Measurements from ENCODE around the gene COBLL1. TPM values are rescaled to one million over a fixed set of nuclear protein-coding genes. Genes with fewer than 3 reads are reported as not detected.

COBLL1 gene
- polyA plus RNA-seq, 1 donor (not counting 4 experiments of a cell fraction or from before 2014, with no cell fraction given): 14.9 TPM

GRCh38 chr2:164737612-164738081, 104.0 kb downstream of the COBLL1 start:
- Histone ChIP-seq H2AFZ (ENCODE audit: control insufficient read depth, low read length) (no peak overlapping the region), H3K9me1 (ENCODE audit: control insufficient read depth, extremely low read depth, insufficient read depth, low read length) (no peaks in the 10 kb centered on the region), H3K9me3 (ENCODE audit: control insufficient read depth, low read depth, low read length) (no peaks in the 10 kb centered on the region), H4K20me1 (ENCODE audit: control insufficient read depth, extremely low read depth, insufficient read depth, low read length) (no peaks in the 10 kb centered on the region), H3K4me3 (ENCODE audit: control insufficient read depth in 2 of 3, extremely low read depth in 1 of 3, insufficient read depth in 2 of 3, low read depth in 1 of 3, low read length in 3 of 3) (no peak overlapping the region), H3K4me1 (ENCODE audit: control insufficient read depth, extremely low read depth, insufficient read depth, low read length) (peaks cover 12% of the 10 kb centered on the region), H3K9ac (ENCODE audit: control insufficient read depth, extremely low read depth, insufficient read depth, low read length) (no peak overlapping the region), H3K79me2 (ENCODE audit: control insufficient read depth, insufficient read depth, low read length) (no peaks in the 10 kb centered on the region), H3K36me3 (ENCODE audit: control insufficient read depth in 2 of 2, extremely low read depth in 1 of 2, insufficient read depth in 2 of 2, low read length in 2 of 2) (peaks cover 0 to 1% of the 10 kb centered on the region in 2 experiments), H3K4me2 (ENCODE audit: control insufficient read depth, extremely low read depth, insufficient read depth, low read depth, low read length) (peak overlapping the region; percentile 23), H3K27me3 (ENCODE audit: control insufficient read depth, extremely low read depth, insufficient read depth, low read length) (no peaks in the 10 kb centered on the region), H3K27ac (ENCODE audit: control insufficient read depth, insufficient read depth, low read length) (no peak overlapping the region)
- dilution Hi-C loops (cut with MboI; ENCODE audit: extremely low pct_ligation_motif_present, low sequenced_read_pairs): no loop called here
- TF ChIP-seq, protein P1, sequence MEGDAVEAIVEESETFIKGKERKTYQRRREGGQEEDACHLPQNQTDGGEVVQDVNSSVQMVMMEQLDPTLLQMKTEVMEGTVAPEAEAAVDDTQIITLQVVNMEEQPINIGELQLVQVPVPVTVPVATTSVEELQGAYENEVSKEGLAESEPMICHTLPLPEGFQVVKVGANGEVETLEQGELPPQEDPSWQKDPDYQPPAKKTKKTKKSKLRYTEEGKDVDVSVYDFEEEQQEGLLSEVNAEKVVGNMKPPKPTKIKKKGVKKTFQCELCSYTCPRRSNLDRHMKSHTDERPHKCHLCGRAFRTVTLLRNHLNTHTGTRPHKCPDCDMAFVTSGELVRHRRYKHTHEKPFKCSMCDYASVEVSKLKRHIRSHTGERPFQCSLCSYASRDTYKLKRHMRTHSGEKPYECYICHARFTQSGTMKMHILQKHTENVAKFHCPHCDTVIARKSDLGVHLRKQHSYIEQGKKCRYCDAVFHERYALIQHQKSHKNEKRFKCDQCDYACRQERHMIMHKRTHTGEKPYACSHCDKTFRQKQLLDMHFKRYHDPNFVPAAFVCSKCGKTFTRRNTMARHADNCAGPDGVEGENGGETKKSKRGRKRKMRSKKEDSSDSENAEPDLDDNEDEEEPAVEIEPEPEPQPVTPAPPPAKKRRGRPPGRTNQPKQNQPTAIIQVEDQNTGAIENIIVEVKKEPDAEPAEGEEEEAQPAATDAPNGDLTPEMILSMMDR (optimal IDR thresholded peaks at IDR 0.05 in 1 of 3, IDR thresholded peaks at IDR 0.05 in 1 of 3, conservative IDR thresholded peaks at IDR 0.05 in 1 of 3; ENCODE audit: extremely low read depth in 1 of 3, insufficient read depth in 2 of 3, low read length in 3 of 3): peak; percentile 54 to 64 (median 64)
- TF ChIP-seq EZH2 (IDR thresholded peaks at IDR 0.05; ENCODE audit: low read length): no peak
- DNase-seq (ENCODE audit: low read depth, low spot score) (peak; percentile 33), FAIRE-seq (peak; percentile 93)

DNA sequence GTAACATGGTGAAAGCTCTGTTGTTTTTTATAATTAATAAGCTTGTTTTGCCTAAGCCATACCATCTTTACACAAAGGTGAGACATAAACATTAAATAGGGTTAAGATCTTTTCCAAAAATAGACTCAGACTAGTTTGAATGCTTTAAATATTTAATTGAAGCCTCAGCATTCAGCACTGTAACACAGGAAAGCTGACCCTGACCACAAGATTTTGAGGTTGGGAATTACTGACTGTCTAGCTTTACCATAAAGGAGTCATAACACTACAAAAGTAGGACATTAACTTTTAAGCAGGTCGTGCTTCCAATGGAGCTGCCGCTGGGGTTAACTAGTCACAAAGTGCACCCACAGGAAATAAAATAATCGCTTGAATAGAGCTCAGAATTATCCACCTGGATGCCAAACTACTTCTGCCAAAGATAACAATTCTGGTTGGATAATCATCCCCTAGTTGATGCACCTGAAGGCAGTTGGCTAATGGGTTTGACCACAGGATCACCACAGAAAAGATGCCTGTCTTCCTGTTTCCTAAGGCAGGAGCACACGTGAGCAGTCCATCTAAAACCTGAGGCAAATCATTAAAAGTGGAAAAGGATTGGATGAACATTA, 106.2 kb downstream of the COBLL1 start:
- peaks cover 0 to 1% of the 10 kb centered on the region in 2 experiments for H3K36me3 ChIP-seq (ENCODE audit: control insufficient read depth in 2 of 2, extremely low read depth in 1 of 2, insufficient read depth in 2 of 2, low read length in 2 of 2)
- H3K9me3 ChIP-seq (ENCODE audit: control insufficient read depth, low read depth, low read length): no peaks in the 10 kb centered on the region
- H2AFZ ChIP-seq (ENCODE audit: control insufficient read depth, low read length): no peak overlapping the region
- DNase-seq (ENCODE audit: low read depth, low spot score): no peak
- FAIRE-seq: peak; percentile 94
- H3K4me1 ChIP-seq (ENCODE audit: control insufficient read depth, extremely low read depth, insufficient read depth, low read length): peaks cover 11% of the 10 kb centered on the region
- H3K4me2 ChIP-seq (ENCODE audit: control insufficient read depth, extremely low read depth, insufficient read depth, low read depth, low read length): no peak overlapping the region
- H3K9me1 ChIP-seq (ENCODE audit: control insufficient read depth, extremely low read depth, insufficient read depth, low read length): no peaks in the 10 kb centered on the region
- no peak overlapping the region for H3K4me3 ChIP-seq (ENCODE audit: control insufficient read depth in 2 of 3, extremely low read depth in 1 of 3, insufficient read depth in 2 of 3, low read depth in 1 of 3, low read length in 3 of 3)
- no peak overlapping the region for H3K27ac ChIP-seq (ENCODE audit: control insufficient read depth, insufficient read depth, low read length)
- dilution Hi-C loops (cut with MboI; ENCODE audit: extremely low pct_ligation_motif_present, low sequenced_read_pairs): no loop called here
- no peak overlapping the region for H3K9ac ChIP-seq (ENCODE audit: control insufficient read depth, extremely low read depth, insufficient read depth, low read length)
- no peaks in the 10 kb centered on the region for H3K79me2 ChIP-seq (ENCODE audit: control insufficient read depth, insufficient read depth, low read length)
- TF ChIP-seq, protein P1 (optimal IDR thresholded peaks at IDR 0.05 in 1 of 3, IDR thresholded peaks at IDR 0.05 in 1 of 3, conservative IDR thresholded peaks at IDR 0.05 in 1 of 3; ENCODE audit: extremely low read depth in 1 of 3, insufficient read depth in 2 of 3, low read length in 3 of 3): no peak
- TF ChIP-seq EZH2 (IDR thresholded peaks at IDR 0.05; ENCODE audit: low read length): no peak
- H3K27me3 ChIP-seq (ENCODE audit: control insufficient read depth, extremely low read depth, insufficient read depth, low read length): no peaks in the 10 kb centered on the region
- H4K20me1 ChIP-seq (ENCODE audit: control insufficient read depth, extremely low read depth, insufficient read depth, low read length): no peaks in the 10 kb centered on the region
